ENCODE measurements around the gene PLA2G2E.
"Not testable (repeated sequence)": the region's sequence is repeated elsewhere in the genome, so short reads cannot be mapped to it uniquely, and the experiment has no call there.

The PLA2G2E gene

DNA sequence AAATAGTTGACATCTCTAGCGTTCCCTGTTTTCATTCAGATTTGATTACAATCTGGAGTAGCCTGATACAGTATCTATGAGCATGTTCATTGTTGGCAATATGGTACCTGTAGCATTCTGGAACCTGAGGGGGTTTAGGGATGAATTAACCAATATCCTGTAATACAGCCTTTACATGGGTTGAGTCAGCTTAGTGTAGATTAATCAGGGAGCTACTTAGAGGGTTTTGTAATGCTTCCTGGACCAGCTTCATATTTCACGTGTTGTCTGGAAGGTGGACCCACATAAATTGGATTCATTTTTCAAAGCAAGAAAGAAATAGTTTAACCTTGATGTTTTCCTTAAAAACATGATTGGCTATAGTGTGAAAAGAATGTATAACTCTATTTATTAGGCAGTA lies 37.6 kb downstream of the PLA2G2E start:
- DNase-seq (ENCODE audit: insufficient read length, low spot score) (no peak), FAIRE-seq (no peak)
- TF ChIP-seq, protein P1, sequence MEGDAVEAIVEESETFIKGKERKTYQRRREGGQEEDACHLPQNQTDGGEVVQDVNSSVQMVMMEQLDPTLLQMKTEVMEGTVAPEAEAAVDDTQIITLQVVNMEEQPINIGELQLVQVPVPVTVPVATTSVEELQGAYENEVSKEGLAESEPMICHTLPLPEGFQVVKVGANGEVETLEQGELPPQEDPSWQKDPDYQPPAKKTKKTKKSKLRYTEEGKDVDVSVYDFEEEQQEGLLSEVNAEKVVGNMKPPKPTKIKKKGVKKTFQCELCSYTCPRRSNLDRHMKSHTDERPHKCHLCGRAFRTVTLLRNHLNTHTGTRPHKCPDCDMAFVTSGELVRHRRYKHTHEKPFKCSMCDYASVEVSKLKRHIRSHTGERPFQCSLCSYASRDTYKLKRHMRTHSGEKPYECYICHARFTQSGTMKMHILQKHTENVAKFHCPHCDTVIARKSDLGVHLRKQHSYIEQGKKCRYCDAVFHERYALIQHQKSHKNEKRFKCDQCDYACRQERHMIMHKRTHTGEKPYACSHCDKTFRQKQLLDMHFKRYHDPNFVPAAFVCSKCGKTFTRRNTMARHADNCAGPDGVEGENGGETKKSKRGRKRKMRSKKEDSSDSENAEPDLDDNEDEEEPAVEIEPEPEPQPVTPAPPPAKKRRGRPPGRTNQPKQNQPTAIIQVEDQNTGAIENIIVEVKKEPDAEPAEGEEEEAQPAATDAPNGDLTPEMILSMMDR (IDR thresholded peaks at IDR 0.05; ENCODE audit: insufficient read depth, missing control alignments) = no peak

DNA sequence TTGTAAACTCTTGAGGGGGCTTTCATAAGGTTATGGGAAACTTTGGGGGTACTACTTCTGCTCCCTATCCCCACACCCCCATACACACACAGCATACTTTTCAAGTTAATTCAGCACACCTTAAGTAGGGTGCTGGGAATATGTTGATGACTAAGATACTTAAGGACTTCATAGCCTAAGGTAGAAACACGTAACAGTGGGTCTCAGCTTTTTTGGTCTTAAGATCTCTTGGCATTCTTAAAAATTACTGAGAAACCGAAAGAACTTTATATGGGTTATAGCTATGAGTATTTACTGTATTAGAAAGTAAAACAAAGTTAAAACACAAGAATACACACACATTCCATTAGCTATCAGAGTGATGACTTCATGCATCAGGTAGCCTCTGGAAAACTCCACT lies 39.1 kb downstream of the PLA2G2E start:
- TF ChIP-seq, protein P1 (IDR thresholded peaks at IDR 0.05; ENCODE audit: insufficient read depth, missing control alignments) = no peak
- DNase-seq (ENCODE audit: insufficient read length, low spot score) (no peak), FAIRE-seq (no peak)

DNA sequence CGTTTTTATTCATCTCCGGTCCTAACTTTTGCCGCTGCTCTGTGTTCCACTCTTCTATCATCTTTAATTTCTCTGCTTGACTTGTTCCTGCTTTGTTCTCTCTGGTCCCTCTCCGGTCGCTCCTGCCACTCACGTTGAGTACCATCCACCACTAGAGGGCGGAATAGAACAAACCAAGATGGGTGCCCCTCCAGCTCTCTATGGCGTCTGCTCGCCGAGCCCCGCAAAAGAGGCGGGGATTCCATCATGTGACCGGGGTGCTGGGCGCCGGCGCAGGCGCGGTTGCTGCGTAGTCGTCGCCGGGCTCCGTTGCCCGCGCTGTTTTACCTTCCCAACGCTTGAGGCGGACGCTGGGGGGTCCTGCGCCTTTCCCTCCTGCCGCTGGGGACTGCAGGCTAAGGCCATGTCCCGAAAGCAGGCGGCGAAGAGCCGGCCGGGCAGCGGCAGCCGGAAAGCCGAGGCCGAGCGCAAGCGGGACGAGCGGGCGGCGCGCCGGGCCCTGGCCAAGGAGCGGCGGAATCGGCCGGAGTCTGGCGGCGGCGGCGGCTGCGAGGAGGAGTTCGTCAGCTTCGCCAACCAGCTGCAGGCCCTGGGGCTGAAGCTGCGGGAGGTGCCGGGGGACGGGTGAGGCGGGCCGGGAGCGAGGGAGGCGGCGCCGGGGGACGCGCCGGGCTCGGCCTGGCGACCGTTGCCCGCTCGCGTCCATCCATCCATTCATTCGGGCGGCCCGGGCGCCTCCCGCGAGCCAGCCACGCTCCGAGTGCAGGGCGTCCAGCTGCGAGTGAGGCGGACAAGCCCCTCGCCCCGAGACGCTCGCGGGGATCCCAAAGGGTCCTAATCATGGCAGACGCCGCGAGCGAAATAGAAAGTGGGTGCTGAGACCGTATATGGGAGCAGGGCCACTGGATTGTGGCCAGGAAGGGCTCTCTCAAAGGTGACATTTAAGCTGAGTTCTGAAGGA lies 41.0 kb downstream of the PLA2G2E start, which contains the start of gene OTUD3:
Gene OTUD3 (plus strand): TSS at position 285 of the 961 bp plus-strand sequence. CDS start 119 bp downstream, at position 404.
- FAIRE-seq (no peak), DNase-seq (ENCODE audit: insufficient read length, low spot score) (peak; percentile 53)
- TF ChIP-seq, protein P1 (IDR thresholded peaks at IDR 0.05; ENCODE audit: insufficient read depth, missing control alignments) = peak; percentile 80

DNA sequence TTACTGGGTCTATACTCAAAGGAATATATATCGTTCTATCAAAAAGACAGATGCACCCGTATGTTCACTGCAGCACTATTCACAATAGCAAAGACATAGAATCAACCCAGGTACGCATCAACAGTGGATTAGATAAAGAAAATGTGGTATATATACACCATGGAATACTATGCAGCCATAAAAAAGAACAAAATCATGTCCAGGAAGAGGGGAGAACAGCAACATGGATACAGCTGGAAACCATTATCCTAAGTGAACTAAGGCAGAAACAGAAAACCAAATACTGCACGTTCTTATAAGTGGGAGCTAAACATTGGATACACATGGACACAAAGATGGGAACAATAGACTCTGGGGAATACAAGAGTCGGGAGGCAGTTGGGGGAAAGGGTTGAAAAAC lies 42.6 kb downstream of the PLA2G2E start:
- not testable (repeated sequence) for FAIRE-seq; DNase-seq (ENCODE audit: insufficient read length, low spot score)

DNA sequence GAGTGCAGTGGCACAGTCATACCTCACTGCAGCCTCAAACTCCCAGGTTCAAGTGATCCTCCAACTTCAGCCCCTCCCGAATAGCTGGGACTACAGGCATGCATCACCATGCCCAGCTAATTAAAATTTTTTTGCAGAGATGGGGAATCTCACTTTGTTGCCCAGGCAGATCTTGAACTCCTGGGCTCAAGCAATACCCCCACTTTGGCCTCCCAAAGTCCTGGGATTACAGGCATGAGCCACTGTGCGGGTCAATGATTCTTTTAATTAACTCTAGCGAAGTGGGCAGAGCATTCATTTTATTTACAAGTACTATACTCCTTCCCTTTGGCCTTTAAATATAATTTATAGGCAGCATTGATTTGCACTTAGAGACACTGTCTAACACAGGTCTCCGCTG lies 43.8 kb downstream of the PLA2G2E start:
- TF ChIP-seq, protein P1 (IDR thresholded peaks at IDR 0.05; ENCODE audit: insufficient read depth, missing control alignments) = no peak
- FAIRE-seq = no peak
- no peak for DNase-seq (ENCODE audit: insufficient read length, low spot score)

DNA sequence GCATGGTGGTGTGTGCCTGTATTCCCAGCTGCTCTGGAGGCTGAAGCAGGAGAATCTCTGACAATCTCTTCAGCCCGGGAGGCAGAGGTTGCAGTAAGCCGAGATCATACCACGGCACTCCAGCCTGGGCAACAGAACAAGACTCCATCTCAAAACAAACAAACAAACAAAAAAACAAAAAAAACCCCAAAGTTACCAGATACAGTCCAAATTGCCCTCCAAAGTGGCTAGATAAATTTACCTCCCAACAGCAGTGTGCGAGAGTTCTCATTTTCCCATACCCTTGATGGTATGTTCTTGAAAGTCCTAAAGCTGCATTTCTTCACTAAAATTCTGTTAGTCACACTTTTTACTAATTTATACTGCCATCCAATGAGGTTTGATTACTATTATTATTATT lies 44.2 kb downstream of the PLA2G2E start:
- no peak for DNase-seq (ENCODE audit: insufficient read length, low spot score)
- no peak for FAIRE-seq
- TF ChIP-seq, protein P1 (IDR thresholded peaks at IDR 0.05; ENCODE audit: insufficient read depth, missing control alignments) = no peak

DNA sequence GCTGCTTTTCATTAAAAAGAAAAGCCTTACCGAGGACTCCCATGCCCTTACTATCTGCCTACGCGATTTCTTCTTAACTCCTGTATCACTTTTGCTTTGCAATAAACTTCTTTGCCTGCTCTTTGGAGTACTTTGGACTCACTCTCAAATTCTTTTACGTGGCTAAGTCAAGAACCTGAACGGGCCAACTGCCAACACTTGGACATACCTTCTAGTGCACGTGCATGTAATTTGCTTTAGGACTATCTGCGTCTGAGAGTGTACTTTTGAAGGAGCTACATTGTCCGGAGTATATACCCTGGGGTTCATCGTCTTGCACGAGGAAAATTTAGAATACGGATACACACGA lies 44.8 kb downstream of the PLA2G2E start:
- TF ChIP-seq, protein P1 (IDR thresholded peaks at IDR 0.05; ENCODE audit: insufficient read depth, missing control alignments) = no peak
- DNase-seq (ENCODE audit: insufficient read length, low spot score) = no peak
- no peak for FAIRE-seq

All from D721Med (cell line).